PFSK-1 (cell line): Measurements from ENCODE around the gene HOXB2.

ENCODE experiments used
- POLR2AphosphoS5 ChIP-seq: IDR thresholded peaks from 2 replicates; pipeline ENCODE4 v1.6.1; 2012; ENCODE audit warnings: low read depth, mild to moderate bottlenecking, control low read depth, low read length, moderate library complexity
- SIN3A ChIP-seq: IDR thresholded peaks from 2 replicates; pipeline ENCODE4 v1.6.1; 2012; ENCODE audit warnings: mild to moderate bottlenecking, low read length, moderate library complexity, borderline replicate concordance; ENCODE audit not compliant: insufficient read depth

GRCh38 chr17:48500435-48501426, 44.2 kb downstream of the HOXB2 start:
- no peak for TF ChIP-seq SIN3A
- TF ChIP-seq POLR2AphosphoS5, result no peak
